C4-2B (cell line): ENCODE results near the gene EFR3B.
"Not testable (repeated sequence)": the region's sequence is repeated elsewhere in the genome, so short reads cannot be mapped to it uniquely, and the experiment has no call there.

Experiments used
- ZFX ChIP-seq: fragments of 450-650 bp; IDR thresholded peaks from 2 replicates; pipeline ENCODE4 v1.6.1; 2017
- TF ChIP-seq, protein P1 (sequence below): fragments of 450-650 bp; conservative IDR thresholded peaks from 2 replicates; pipeline ENCODE4 v1.5.1; 2017; ENCODE audit warnings: mild to moderate bottlenecking

DNA sequence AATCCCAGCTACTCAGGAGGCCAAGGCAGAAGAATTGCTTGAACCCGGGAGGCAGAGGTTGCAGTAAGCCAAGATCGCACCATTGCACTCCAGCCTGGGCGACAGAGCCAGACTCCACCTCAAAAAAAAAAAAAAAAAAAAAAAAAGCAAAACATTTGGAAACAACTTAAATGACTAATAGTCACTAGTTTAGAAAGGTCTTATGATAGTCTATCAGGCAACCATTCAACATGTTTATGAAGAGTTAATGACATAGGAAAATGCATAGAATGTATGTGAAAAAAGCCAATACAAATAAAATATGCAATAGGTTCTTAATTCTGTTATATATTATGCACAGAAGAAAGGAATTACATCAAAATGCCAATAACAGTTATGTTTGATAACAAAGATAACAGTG, 85.2 kb downstream of the EFR3B start:
- TF ChIP-seq, protein P1, sequence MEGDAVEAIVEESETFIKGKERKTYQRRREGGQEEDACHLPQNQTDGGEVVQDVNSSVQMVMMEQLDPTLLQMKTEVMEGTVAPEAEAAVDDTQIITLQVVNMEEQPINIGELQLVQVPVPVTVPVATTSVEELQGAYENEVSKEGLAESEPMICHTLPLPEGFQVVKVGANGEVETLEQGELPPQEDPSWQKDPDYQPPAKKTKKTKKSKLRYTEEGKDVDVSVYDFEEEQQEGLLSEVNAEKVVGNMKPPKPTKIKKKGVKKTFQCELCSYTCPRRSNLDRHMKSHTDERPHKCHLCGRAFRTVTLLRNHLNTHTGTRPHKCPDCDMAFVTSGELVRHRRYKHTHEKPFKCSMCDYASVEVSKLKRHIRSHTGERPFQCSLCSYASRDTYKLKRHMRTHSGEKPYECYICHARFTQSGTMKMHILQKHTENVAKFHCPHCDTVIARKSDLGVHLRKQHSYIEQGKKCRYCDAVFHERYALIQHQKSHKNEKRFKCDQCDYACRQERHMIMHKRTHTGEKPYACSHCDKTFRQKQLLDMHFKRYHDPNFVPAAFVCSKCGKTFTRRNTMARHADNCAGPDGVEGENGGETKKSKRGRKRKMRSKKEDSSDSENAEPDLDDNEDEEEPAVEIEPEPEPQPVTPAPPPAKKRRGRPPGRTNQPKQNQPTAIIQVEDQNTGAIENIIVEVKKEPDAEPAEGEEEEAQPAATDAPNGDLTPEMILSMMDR, result not testable (repeated sequence)
- not testable (repeated sequence) for TF ChIP-seq ZFX
